T-helper 9 cell (primary cell): ENCODE data around the gene USP34.
"Not testable (repeated sequence)": the region's sequence is repeated elsewhere in the genome, so short reads cannot be mapped to it uniquely, and the experiment has no call there.

ENCODE experiments used
- DNase-seq: peaks from one replicate; pipeline ENCODE4 v3.0.0-alpha.2; 2020

Gene USP34

GRCh38 chr2:61181382-61182058 lies 289.4 kb downstream of the USP34 start:
- DNase-seq, result no peak

GRCh38 chr2:61180686-61181085 lies 290.2 kb downstream of the USP34 start:
- DNase-seq, result no peak

GRCh38 chr2:61179701-61180639 lies 290.9 kb downstream of the USP34 start:
- DNase-seq, result no peak

GRCh38 chr2:61178603-61179545 lies 292.0 kb downstream of the USP34 start:
- no peak for DNase-seq

- DNase-seq, result peak; percentile 37
Measured at GRCh38 chr2:61177727-61178549, 292.9 kb downstream of the USP34 start.

GRCh38 chr2:61176755-61177726 lies 293.8 kb downstream of the USP34 start:
- DNase-seq, result peak; percentile 93

- no peak for DNase-seq
Measured at GRCh38 chr2:61175036-61175435, 295.9 kb downstream of the USP34 start.

GRCh38 chr2:61173116-61173515 lies 297.8 kb downstream of the USP34 start:
- DNase-seq, result no peak

- no peak for DNase-seq
Measured at GRCh38 chr2:61172671-61173070, 298.2 kb downstream of the USP34 start.

- no peak for DNase-seq
Measured at GRCh38 chr2:61167579-61167978, 303.3 kb downstream of the USP34 start.

- no peak for DNase-seq
Measured at GRCh38 chr2:61165946-61166345, 304.9 kb downstream of the USP34 start.

GRCh38 chr2:61165082-61165481 lies 305.8 kb downstream of the USP34 start:
- DNase-seq, result not testable (repeated sequence)

- no peak for DNase-seq
Measured at GRCh38 chr2:61162721-61163120, 308.2 kb downstream of the USP34 start.

GRCh38 chr2:61161888-61162287 lies 309.0 kb downstream of the USP34 start, which contains the start of gene C2orf74:
TSS of gene C2orf74 (plus strand) at chr2:61162188. CDS start at chr2:61162515, 327 bp downstream.
- DNase-seq, result no peak

- no peak for DNase-seq
Measured at GRCh38 chr2:61158356-61158955, 312.4 kb downstream of the USP34 start.

- no peak for DNase-seq
Measured at GRCh38 chr2:61157371-61158003, 313.4 kb downstream of the USP34 start.

GRCh38 chr2:61151436-61151835 lies 319.5 kb downstream of the USP34 start:
- no peak for DNase-seq

GRCh38 chr2:61149074-61149473 lies 321.8 kb downstream of the USP34 start:
- DNase-seq, result no peak

GRCh38 chr2:61148091-61148490 lies 322.8 kb downstream of the USP34 start:
- not testable (repeated sequence) for DNase-seq

GRCh38 chr2:61145990-61146389 lies 324.9 kb downstream of the USP34 start:
- no peak for DNase-seq
